Measurements from ENCODE around the gene COL28A1.
"Not testable (repeated sequence)": the region's sequence is repeated elsewhere in the genome, so short reads cannot be mapped to it uniquely, and the experiment has no call there.

The COL28A1 gene

GRCh38 chr7:7416031-7416858 is 119.4 kb downstream of the COL28A1 start:
- TF ChIP-seq, protein P1, sequence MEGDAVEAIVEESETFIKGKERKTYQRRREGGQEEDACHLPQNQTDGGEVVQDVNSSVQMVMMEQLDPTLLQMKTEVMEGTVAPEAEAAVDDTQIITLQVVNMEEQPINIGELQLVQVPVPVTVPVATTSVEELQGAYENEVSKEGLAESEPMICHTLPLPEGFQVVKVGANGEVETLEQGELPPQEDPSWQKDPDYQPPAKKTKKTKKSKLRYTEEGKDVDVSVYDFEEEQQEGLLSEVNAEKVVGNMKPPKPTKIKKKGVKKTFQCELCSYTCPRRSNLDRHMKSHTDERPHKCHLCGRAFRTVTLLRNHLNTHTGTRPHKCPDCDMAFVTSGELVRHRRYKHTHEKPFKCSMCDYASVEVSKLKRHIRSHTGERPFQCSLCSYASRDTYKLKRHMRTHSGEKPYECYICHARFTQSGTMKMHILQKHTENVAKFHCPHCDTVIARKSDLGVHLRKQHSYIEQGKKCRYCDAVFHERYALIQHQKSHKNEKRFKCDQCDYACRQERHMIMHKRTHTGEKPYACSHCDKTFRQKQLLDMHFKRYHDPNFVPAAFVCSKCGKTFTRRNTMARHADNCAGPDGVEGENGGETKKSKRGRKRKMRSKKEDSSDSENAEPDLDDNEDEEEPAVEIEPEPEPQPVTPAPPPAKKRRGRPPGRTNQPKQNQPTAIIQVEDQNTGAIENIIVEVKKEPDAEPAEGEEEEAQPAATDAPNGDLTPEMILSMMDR (IDR thresholded peaks at IDR 0.05; ENCODE audit: low read length, missing control alignments), result no peak
- H3K4me3 ChIP-seq (replicated peaks; ENCODE audit: low read depth, low read length), result no peak overlapping the region
- DNase-seq (ENCODE audit: low read depth), result peak; percentile 17

DNA sequence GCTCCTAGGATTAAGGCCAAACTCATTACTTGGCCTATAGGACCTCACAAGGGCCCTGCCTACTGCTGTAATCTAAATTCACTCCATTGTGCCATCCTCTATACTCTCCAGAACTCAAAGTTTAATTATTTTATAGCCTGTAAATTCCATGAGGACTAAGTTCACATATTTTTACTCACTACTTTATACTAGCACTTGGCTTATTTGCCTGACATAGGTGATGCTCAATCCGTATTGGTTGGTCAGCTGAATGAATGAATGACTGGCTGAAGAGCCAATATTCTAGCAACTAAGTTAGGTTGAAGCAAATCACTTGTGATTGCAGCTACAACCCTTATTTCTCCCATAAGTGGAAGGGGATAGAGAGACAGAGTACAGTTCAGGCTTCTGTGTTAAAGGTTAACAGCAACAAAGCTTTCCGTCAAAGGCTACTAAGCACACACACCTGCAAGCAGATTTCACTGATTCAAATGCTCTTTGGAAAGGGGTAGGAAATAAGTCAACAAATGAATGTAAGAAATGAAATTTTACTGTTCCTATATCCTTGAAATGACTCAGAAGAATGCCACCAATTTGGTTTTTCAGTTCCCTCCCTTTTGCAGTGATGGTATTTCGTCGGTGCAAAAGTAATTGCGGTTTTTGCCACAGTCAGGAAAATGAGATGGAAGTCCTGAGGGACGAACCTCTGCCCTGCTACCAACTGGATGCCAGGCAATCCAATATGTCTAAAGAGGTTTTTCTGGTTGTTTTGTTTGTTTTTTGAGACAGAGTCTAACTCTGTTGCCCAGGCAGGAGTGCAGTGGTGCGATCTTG is 120.7 kb downstream of the COL28A1 start:
- no peak for DNase-seq (ENCODE audit: low read depth)
- TF ChIP-seq, protein P1 (IDR thresholded peaks at IDR 0.05; ENCODE audit: low read length, missing control alignments), result no peak
- H3K4me3 ChIP-seq (replicated peaks; ENCODE audit: low read depth, low read length), result no peak overlapping the region

DNA sequence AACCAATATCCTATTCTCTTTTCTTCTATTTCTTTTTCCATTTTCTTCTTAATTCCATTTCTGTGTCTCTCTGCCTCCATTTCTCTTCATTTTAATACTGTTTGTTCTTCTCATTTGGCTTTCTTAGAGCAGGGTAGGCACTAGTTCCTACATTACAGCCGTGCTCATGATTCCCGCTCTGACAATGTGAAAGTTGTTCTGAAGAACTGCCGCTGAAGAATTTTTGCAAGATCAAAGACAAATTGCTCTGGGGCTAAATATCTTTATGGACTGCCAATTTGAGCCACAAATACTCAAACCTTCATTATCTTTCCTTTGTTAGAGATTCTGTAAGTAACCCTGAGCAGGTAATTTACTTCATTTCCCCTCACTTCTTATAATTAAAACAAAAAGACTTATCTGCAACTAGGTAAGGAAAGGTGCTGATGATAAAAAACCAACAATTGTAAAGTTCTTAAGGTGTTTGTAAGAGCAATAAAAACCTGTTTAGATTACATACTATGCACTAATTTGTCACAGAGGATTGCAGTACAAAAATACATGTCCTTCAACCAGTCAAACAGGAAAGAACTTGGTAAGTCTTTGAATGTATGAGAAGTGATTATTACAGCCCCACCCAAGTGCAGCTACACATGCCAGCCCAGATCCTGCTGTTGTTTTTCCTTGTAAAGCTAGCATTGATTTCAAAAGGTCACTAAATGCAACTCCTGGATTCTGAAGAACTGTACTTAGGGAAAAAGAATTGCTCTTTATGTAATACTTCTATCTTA is 127.5 kb downstream of the COL28A1 start:
- no peak overlapping the region for H3K4me3 ChIP-seq (replicated peaks; ENCODE audit: low read depth, low read length)
- no peak for DNase-seq (ENCODE audit: low read depth)
- TF ChIP-seq, protein P1 (IDR thresholded peaks at IDR 0.05; ENCODE audit: low read length, missing control alignments), result no peak

GRCh38 chr7:7405461-7405860 is 130.2 kb downstream of the COL28A1 start:
- TF ChIP-seq, protein P1 (IDR thresholded peaks at IDR 0.05; ENCODE audit: low read length, missing control alignments), result no peak
- no peak overlapping the region for H3K4me3 ChIP-seq (replicated peaks; ENCODE audit: low read depth, low read length)
- DNase-seq (ENCODE audit: low read depth), result no peak

- no peak overlapping the region for H3K4me3 ChIP-seq (replicated peaks; ENCODE audit: low read depth, low read length)
- DNase-seq (ENCODE audit: low read depth), result no peak
- TF ChIP-seq, protein P1 (IDR thresholded peaks at IDR 0.05; ENCODE audit: low read length, missing control alignments), result no peak
Measured at GRCh38 chr7:7399707-7400106, 136.0 kb downstream of the COL28A1 start.

- DNase-seq (ENCODE audit: low read depth), result no peak
- H3K4me3 ChIP-seq (replicated peaks; ENCODE audit: low read depth, low read length), result no peak overlapping the region
- TF ChIP-seq, protein P1 (IDR thresholded peaks at IDR 0.05; ENCODE audit: low read length, missing control alignments), result no peak
Measured at GRCh38 chr7:7395785-7396184, 139.9 kb downstream of the COL28A1 start.

- DNase-seq (ENCODE audit: low read depth); H3K4me3 ChIP-seq (replicated peaks; ENCODE audit: low read depth, low read length): not testable (repeated sequence)
Measured at GRCh38 chr7:7388164-7388563, 147.5 kb downstream of the COL28A1 start.
